ENCODE data around the gene ATL1.
"Not testable (repeated sequence)": the region's sequence is repeated elsewhere in the genome, so short reads cannot be mapped to it uniquely, and the experiment has no call there.

Gene ATL1

GRCh38 chr14:50658203-50658602, 98.3 kb downstream of the ATL1 start:
- DNase-seq (ENCODE audit: low read depth) = no peak

GRCh38 chr14:50659327-50659974, 99.5 kb downstream of the ATL1 start:
- DNase-seq (ENCODE audit: low read depth) = no peak

- DNase-seq (ENCODE audit: low read depth) = not testable (repeated sequence)
These were observed 104.6 kb downstream of the ATL1 start for GRCh38 chr14:50664579-50664978.

GRCh38 chr14:50665300-50665699, 105.4 kb downstream of the ATL1 start:
- DNase-seq (ENCODE audit: low read depth) = not testable (repeated sequence)

- no peak for DNase-seq (ENCODE audit: low read depth)
These were observed 107.1 kb downstream of the ATL1 start for GRCh38 chr14:50666772-50667683.

- DNase-seq (ENCODE audit: low read depth) = no peak
These were observed 107.7 kb downstream of the ATL1 start for GRCh38 chr14:50667684-50667995.

GRCh38 chr14:50667996-50668825, 108.3 kb downstream of the ATL1 start, which contains the start of gene SAV1:
Gene SAV1 (minus strand): TSS chr14:50668306. CDS start chr14:50667967, 339 bp downstream.
- DNase-seq (ENCODE audit: low read depth) = peak; percentile 50

- no peak for DNase-seq (ENCODE audit: low read depth)
These were observed 108.8 kb downstream of the ATL1 start for GRCh38 chr14:50668826-50669143.

GRCh38 chr14:50669441-50669986, 109.6 kb downstream of the ATL1 start:
- no peak for DNase-seq (ENCODE audit: low read depth)

GRCh38 chr14:50670196-50670865, 110.4 kb downstream of the ATL1 start:
- no peak for DNase-seq (ENCODE audit: low read depth)

GRCh38 chr14:50670866-50671256, 110.9 kb downstream of the ATL1 start:
- DNase-seq (ENCODE audit: low read depth) = no peak

GRCh38 chr14:50675597-50675996, 115.7 kb downstream of the ATL1 start:
- no peak for DNase-seq (ENCODE audit: low read depth)

- no peak for DNase-seq (ENCODE audit: low read depth)
These were observed 117.0 kb downstream of the ATL1 start for GRCh38 chr14:50676814-50677516.

- DNase-seq (ENCODE audit: low read depth) = no peak
These were observed 117.7 kb downstream of the ATL1 start for GRCh38 chr14:50677527-50678063.

GRCh38 chr14:50678163-50678562, 118.2 kb downstream of the ATL1 start:
- DNase-seq (ENCODE audit: low read depth) = no peak

GRCh38 chr14:50679674-50680073, 119.7 kb downstream of the ATL1 start:
- no peak for DNase-seq (ENCODE audit: low read depth)

Measured in activated T-cell treated with anti-CD3 and anti-CD28 coated beads for 48 hours (primary cell).